Measurements from ENCODE around the gene TLX1. TPM values are rescaled to one million over a fixed set of nuclear protein-coding genes. Genes with fewer than 3 reads are reported as not detected.
"Not testable (repeated sequence)": the region's sequence is repeated elsewhere in the genome, so short reads cannot be mapped to it uniquely, and the experiment has no call there.

The TLX1 gene
- total RNA-seq, 1 experiment from 2014 or later = not detected

GRCh38 chr10:101152316-101152715 lies 21.2 kb downstream of the TLX1 start:
- no peak for DNase-seq (ENCODE audit: low spot score)

DNA sequence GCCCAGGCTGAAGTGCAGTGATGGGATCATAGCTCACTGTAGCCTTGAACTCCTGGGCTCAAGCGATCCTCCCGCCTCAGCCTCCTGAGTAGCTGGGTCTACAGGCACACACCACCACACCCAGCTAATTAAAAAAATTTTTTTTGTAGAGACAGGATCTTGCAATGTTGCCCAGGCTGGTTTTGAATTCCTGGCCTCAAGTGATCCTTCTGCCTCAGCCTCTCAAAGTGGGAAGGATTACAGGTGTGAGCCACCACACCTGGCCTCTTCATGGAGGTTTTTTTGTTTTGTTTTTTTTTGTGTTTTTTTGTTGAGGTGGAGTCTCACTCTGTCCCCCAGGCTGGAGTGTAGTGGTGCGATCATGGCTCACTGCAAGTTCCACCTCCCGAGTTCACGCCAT lies 23.4 kb downstream of the TLX1 start:
- not testable (repeated sequence) for DNase-seq (ENCODE audit: low spot score)

GRCh38 chr10:101155896-101156295 lies 24.8 kb downstream of the TLX1 start:
- no peak for DNase-seq (ENCODE audit: low spot score)

- no peak for DNase-seq (ENCODE audit: low spot score)
These were observed 26.8 kb downstream of the TLX1 start for GRCh38 chr10:101157756-101158458.

GRCh38 chr10:101158459-101159058 lies 27.5 kb downstream of the TLX1 start:
- DNase-seq (ENCODE audit: low spot score) = no peak

DNA sequence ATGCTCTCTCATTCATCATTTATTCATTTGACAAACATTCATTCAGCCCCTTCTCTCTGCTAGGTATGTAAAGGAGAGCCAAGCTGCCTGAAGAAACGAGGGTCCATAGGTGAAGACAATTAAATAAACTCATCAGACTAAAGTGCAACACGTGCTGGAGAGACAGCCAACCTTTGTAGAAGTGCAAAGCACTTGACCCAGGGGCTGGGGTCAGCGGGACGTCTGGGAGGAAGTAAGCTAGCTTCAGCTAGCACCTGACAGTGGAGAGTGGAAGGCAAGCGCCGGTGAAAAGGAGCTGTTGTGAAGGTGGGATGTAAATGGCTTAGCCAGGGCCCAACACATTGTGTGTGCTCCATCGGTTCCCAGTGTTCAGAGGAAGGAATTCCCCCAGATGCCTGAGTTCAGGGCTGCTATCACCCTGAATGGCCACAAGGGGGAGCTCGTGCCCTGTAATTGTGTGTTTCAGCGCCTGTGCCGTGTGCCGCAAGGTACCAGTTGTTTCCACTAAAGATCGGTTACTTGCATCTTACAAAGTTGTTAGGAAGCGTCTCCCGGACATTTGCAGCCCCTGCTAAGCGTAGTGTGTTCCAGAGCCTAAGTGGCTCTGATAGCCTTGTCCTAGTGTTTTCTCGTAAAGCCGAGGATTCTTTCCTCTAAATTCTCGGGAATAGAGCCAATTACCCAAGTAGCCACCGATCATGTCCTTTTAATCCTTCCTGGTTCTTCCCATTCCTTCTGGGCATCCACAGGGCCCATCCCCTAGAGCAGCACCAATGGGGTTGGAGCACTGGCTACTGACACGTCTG lies 30.6 kb downstream of the TLX1 start:
- peak; percentile 90 for DNase-seq (ENCODE audit: low spot score)

DNA sequence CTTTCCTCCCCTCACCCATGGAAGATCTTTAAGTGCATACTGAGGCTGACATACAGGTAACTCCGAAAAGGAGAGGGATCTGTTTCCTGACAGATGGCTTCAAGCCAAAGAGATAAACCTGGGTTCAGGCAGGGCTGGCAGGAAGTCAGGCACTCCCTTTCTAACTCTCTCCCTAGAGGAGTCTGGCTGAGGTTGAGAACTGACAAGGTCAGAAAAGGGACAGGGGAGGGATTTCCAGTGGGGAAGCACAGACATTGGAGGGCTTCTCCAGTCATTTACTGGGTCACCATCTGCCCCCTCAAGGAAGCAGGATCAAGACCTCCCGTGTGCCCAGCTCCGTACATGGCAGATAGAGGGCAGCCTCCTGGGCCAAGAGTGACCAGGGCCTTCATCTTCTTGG lies 31.6 kb downstream of the TLX1 start:
- no peak for DNase-seq (ENCODE audit: low spot score)

- DNase-seq (ENCODE audit: low spot score) = no peak
These were observed 32.9 kb downstream of the TLX1 start for GRCh38 chr10:101164020-101164419.

DNA sequence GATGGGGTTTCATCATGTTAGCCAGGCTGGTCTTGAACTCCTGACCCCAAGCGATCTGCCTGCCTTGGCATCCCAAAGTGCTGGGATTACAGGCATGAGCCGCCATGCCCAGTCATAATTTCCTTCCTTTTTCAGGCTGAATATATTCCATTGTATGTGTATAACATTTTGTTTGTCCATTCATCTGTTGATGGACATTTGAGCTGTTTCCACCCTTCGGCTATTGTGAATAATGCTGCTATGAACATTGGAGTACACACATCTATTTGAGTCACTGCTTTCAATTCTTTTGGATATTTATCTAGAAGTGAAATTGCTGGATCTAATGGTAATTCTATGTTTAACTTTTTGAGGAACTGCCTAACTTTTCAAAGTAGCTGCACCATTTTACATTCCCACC lies 34.6 kb downstream of the TLX1 start:
- no peak for DNase-seq (ENCODE audit: low spot score)

DNA sequence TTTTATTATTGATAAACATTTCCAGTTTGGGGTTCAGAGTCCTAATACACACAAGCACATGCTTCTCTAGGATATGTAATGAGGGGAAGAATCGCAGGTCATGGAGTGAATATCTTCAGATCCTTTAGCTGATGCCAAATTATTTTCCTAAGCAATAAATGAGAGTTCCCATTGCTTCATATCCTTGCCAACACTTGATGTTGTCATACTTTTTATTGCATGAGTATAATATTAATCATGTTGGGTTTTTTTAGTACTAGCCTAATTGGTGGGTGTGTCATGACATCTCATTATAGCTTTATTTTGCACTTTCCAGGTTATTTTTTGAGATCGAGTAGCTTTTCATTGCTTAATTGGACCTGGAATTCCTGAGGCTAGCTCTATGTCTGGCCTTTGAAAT lies 35.3 kb downstream of the TLX1 start:
- DNase-seq (ENCODE audit: low spot score) = no peak

DNA sequence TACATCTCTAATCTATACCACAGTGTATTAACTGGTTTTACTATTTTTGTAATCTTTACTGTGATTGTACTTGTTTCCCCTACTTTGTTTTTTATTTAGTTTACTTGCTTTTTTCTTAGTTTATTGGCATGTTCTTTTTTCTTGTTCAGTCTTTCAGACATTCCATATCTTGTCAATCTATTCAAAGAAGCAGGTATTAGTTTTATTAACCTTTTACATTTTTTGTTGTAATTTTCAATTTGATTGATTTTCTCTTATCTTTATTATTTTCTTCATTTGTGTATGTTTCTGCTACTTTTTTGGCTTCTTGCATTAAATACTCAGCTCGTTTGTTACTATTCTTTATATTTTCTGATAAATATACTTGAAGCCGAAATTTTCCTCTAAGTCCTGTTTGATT lies 41.6 kb downstream of the TLX1 start:
- no peak for DNase-seq (ENCODE audit: low spot score)

GRCh38 chr10:101174319-101174718 lies 43.2 kb downstream of the TLX1 start:
- no peak for DNase-seq (ENCODE audit: low spot score)

GRCh38 chr10:101176577-101176976 lies 45.5 kb downstream of the TLX1 start:
- no peak for DNase-seq (ENCODE audit: low spot score)

DNA sequence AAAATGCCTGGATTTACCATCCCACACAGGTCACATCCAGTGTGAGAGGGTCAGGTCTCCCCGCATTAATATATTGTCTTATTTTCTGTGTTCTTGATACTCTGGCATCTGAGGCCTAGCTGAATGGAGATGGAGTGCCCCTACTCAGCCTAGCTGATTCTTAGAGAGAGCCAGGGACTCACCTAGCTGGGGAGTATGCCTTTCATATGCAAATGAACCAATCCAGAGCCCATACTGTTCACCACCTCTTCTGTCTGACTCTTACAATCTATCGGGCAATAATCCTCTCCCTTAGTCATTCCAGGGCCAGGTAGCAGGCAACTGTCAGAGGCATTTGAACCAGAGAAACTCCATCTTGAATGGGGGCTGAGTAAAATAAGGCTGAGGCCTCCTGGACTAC lies 51.8 kb downstream of the TLX1 start:
- no peak for DNase-seq (ENCODE audit: low spot score)

DNA sequence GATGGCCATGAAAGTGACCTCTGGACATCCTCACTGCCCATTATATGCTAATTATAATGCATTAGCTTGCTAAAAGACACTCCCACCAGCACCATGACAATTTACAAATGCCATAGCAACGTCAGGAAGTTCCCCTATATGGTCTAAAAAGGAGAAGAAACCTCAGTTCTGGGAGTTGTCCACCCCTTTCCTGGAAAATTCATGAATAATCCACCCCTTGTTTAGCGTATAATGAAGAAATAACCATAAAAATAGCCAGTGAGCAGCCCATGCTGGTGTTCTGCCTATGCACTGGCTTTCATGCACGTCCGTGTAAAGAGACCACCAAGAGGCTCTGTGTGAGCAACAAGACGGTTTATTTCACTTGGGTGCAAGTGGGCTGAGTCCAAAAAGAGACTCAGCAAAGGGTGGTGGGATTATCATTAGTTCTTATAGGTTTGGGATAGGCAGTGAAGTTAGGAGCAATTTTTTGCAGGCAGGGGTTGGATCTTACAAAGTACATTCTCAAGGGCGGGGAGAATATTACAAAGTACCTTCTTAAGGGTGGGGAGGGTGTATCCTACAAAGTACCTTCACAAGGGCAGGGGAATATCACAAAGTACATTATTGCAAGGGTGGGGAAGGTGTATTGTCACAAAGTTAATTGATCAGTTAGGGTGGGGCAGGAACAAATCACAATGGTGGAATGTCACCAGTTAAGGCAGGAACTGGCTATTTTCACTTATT lies 52.5 kb downstream of the TLX1 start:
- DNase-seq (ENCODE audit: low spot score) = no peak

Other genes starting within 250 kb of the TLX1 start
- 15.7 and 19.4 TPM in 2 replicates for gene SLF2, start 218.3 kb upstream of the TLX1 start, total RNA-seq (2014; rRNA removed; shearing (Covaris generic))
- 24.6 and 29.6 TPM in 2 replicates for gene SEMA4G, start 161.8 kb upstream of the TLX1 start, total RNA-seq (2014; rRNA removed; shearing (Covaris generic))
- 141 and 174 TPM in 2 replicates for gene MRPL43, start 143.8 kb upstream of the TLX1 start, total RNA-seq (2014; rRNA removed; shearing (Covaris generic))
- gene TWNK, start 143.8 kb upstream of the TLX1 start, total RNA-seq (2014; rRNA removed; shearing (Covaris generic)) = 15.9 and 18.8 TPM in 2 replicates
- gene LZTS2, start 131.5 kb upstream of the TLX1 start, total RNA-seq (2014; rRNA removed; shearing (Covaris generic)) = 154 and 172 TPM in 2 replicates
- gene PDZD7, start 100.2 kb upstream of the TLX1 start, total RNA-seq (2014; rRNA removed; shearing (Covaris generic)) = 6.3 and 7.4 TPM in 2 replicates
- 90.8 and 101 TPM in 2 replicates for gene SFXN3, start 100.1 kb upstream of the TLX1 start, total RNA-seq (2014; rRNA removed; shearing (Covaris generic))
- 13.0 and 15.6 TPM in 2 replicates for gene KAZALD1, start 69.3 kb upstream of the TLX1 start, total RNA-seq (2014; rRNA removed; shearing (Covaris generic))
- gene LBX1, start 98.2 kb downstream of the TLX1 start, total RNA-seq (2014; rRNA removed; shearing (Covaris generic)) = not detected in 2 replicates
- gene BTRC, start 222.9 kb downstream of the TLX1 start, total RNA-seq (2014; rRNA removed; shearing (Covaris generic)) = 3.0 TPM in 2 replicates